Right lobe of liver (tissue), 4 donors: Measurements from ENCODE around the gene SF3A2.

Experiments
- POLR2A ChIP-seq: fragments of 450-650 bp; IDR thresholded peaks from one replicate; pipeline ENCODE4 v1.6.1; 2017; ENCODE audit warnings: antibody characterized with exemption, mild to moderate bottlenecking
- TF ChIP-seq, protein P1 (sequence below), 4 donors: fragments of 200-600 bp in 3 of 4; fragments of 450-650 bp in 1 of 4; IDR thresholded peaks; one replicate each; pipeline versions ENCODE4 v1.5.1 to v1.8.0; 2016 to 2022; ENCODE audit warnings: antibody characterized with exemption in 4 of 4, mild to moderate bottlenecking in 2 of 4
- donor health status: DM: no; HTN: no; CAD: no.
- donor health status: DM: no; HTN: no; CAD: no.
- donor health status: DM: no; HTN: yes; CAD: no.

- no peak for TF ChIP-seq POLR2A
- TF ChIP-seq, protein P1, sequence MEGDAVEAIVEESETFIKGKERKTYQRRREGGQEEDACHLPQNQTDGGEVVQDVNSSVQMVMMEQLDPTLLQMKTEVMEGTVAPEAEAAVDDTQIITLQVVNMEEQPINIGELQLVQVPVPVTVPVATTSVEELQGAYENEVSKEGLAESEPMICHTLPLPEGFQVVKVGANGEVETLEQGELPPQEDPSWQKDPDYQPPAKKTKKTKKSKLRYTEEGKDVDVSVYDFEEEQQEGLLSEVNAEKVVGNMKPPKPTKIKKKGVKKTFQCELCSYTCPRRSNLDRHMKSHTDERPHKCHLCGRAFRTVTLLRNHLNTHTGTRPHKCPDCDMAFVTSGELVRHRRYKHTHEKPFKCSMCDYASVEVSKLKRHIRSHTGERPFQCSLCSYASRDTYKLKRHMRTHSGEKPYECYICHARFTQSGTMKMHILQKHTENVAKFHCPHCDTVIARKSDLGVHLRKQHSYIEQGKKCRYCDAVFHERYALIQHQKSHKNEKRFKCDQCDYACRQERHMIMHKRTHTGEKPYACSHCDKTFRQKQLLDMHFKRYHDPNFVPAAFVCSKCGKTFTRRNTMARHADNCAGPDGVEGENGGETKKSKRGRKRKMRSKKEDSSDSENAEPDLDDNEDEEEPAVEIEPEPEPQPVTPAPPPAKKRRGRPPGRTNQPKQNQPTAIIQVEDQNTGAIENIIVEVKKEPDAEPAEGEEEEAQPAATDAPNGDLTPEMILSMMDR (IDR thresholded peaks at IDR 0.05) = no peak
These were observed 46.7 kb upstream of the SF3A2 start for GRCh38 chr19:2189880-2190279.
